GM19455 (cell line): Measurements from ENCODE around the gene RBP7.
"Not testable (repeated sequence)": the region's sequence is repeated elsewhere in the genome, so short reads cannot be mapped to it uniquely, and the experiment has no call there.

Experiments used
- ATAC-seq: cut with Tn5 transposase; IDR thresholded peaks from one replicate; pipeline ENCODE4 v1.9.1; 2021; ENCODE audit not compliant: unreplicated experiment

Gene RBP7

DNA sequence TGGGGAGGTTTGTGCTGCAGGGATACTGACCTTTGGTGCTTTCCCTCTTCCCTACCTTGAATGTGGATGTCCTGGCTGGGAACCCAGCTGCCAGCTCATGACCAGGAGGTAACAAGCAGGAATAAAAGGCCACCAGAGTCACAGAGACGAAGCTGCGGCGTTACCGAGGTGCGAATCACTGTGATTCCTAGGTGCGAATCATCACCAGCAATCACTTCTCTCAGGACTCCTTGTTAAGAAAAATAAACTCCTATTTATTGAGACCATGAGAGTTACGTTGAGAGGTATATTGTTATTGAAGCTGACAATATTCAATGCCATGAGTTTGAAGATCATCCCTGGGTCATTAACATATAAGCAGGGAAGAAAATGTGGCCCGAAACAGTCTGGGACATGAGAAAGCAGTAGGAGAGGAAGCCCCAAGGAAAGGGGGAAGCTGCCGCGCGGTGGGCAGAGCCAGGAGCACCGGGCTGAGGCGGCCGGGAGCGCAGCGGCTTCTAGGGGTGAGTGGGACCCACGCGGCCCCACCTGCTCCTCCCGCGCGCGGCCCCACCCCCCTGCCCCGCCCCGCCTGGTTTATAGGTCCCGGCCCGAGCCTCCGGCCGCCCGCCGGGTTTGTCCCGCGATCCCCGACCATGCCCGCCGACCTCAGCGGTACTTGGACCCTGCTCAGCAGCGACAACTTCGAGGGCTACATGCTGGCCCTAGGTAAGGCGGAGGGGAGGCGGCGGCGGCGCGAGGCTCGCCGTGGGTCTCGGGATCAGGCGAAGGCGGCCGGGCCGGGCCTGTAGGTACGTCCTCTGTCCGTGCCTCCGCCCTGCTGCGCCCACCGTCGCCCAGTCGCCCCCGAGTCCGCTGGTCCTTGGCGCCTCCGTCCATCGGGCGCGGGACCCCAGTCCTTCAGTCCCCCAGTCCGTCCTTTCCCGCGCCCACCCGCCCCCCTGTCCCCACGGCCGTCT is at the start of gene RBP7:
RBP7 (plus strand) TSS at position 605 of the 959 bp plus-strand sequence; CDS start at position 636, 31 bp downstream.
- ATAC-seq: no peak

GRCh38 chr1:9957726-9958125 is 39.3 kb upstream of the RBP7 start:
- ATAC-seq: no peak

- ATAC-seq: no peak
Measured at GRCh38 chr1:9960011-9960410, 37.0 kb upstream of the RBP7 start.

DNA sequence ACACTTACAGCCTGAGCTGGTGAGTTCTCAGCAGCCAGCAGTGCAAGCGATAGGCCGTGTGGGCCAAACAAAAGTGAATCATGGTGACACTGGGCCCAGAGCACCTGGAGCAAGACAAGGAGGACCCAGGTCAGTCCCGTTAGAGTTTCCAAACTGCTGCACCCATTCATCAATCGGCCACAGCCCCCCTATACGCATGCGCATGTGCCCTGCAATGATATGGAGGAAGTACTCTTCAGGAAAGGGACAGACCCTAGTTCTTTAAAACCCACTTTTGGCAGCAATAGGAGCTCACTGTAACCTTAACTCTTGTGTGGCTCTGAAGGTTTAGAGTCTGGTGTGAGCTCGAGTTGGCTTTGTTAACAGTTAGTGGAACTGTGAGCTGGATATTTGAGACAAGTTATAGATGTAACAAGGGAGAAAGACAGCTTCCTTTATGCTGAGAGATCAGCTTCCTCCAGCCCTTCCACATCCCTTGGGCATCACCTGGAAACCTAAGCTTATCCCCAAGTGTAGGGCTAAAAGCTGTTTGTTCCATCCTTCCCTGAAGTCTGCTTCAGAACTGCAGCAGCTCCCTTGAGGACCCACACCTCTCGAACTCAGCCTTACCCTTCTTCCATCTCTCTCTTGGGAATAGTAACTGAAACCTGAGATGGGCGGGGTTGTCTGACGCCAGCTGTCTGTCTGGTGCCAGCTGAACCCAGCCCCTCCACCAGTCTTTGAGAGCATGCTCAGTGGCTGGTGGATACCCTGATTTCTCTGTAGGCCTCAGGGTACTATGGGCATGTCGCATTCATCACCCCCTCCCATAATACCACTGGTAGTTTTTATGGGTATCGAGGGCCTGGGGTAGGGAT is 36.1 kb upstream of the RBP7 start:
- no peak for ATAC-seq

DNA sequence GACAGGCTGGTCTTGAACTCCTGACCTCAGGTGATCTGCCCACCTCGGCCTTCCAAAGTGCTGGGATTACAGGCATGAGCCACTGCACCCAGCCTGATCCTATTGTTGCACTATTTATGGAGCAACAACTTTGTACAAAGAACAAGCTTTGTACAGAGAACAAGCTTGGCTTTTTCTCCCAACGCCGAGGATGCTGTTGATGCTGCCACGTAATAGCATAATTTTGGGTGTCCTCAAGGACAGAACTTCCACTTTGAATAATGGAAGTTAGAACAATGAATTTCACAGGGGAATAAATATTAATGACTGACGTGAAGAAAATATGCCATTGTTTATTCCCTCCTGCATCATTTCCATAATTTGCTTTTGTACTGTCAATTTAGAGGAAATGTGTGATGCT is 12.8 kb upstream of the RBP7 start:
- ATAC-seq: no peak

DNA sequence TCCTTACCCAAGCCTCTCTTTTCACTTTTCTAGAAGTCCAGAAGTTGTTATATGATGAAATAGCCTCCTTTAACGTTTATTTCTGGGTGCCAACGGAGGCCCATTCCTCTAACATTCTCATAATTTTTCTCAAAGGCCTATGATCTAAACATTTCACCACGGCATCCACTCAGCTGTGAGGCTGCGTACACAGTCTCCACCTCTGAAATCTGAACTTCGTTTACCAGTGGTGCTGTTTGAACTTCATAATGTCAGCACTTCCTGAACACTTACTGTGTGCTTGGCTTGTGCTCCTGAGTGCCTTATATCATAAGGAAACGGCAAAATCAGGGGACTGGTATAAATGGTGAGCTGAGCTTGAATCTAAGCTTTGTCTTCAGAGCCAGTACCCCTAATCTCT is 12.0 kb upstream of the RBP7 start:
- ATAC-seq: no peak

- no peak for ATAC-seq
Measured at GRCh38 chr1:9989773-9990172, 7.3 kb upstream of the RBP7 start.

GRCh38 chr1:9990944-9991343 is 6.1 kb upstream of the RBP7 start:
- no peak for ATAC-seq

GRCh38 chr1:9992910-9993309 is 4.1 kb upstream of the RBP7 start:
- ATAC-seq: no peak

- ATAC-seq: no peak
Measured at GRCh38 chr1:9993561-9994075, 3.4 kb upstream of the RBP7 start.

DNA sequence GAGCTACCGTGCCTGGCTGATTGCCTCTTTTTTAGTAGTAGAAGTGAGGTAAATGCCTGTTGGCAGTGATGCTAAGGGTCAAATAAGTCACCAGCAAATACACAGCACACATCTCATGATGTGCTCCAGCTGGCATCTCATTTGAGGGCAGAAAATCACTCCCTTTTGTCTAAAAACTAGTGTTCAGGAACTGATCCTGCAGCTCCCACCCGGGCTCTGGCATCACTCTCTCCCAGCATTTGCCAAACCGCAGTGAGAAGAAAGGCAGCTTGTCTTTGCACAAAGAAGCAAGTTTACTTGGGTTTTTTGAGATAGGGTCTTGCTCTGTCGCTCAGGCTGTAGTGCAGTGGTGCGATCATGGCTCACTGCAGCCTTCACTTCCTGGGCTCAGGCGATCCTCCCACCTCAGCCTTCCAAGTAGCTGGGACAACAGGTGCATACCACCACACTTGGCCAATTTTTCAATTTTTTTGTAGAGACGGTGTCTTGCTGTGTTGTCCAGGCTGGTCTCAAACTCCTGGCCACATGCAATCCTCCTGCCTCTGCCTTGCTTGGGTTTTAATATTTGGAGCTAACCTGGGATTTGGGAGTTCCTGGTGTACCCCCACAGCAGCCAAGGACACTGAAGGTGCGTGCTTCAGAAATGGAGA is 4.1 kb downstream of the RBP7 start:
- ATAC-seq: no peak

DNA sequence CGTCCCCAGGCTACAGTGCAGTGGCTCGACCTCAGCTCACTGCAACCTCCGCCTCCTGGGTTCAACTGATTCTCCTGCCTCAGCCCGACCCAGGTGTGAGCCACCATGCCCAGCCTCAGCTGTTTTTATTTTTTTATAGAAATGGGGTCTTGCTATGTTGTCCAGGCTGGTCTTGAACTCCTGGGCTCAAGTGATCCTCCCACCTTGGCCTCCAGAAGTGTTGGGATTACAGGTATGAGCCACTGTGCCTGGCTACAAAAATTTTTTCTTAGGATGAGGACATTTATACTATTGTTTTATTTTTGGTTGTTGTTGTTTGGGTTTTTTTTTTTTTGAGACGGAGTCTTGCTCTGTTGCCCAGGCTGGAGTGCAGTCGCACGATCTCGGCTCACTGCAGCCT is 8.2 kb downstream of the RBP7 start:
- ATAC-seq: not testable (repeated sequence)

GRCh38 chr1:10007169-10007568 is 10.1 kb downstream of the RBP7 start:
- ATAC-seq: no peak

DNA sequence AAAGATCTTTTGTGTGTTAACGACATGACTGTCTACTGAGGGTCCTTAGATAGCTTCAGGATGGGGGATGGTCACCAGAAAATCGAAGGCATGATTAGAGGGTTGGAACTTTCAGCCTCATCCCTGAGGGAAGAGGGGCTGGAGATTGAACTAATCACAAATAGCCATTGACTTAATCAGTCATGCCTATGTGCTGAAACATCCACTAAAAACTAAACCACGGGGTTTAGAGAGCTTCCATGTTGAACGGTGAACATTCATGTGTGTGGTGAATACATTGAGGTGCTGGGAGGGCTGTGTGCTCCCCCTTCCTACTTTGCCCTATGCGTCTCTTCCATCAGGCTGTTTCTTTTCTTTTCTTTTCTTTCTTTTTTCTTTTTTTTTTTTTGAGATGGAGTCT is 17.0 kb downstream of the RBP7 start:
- ATAC-seq: no peak

DNA sequence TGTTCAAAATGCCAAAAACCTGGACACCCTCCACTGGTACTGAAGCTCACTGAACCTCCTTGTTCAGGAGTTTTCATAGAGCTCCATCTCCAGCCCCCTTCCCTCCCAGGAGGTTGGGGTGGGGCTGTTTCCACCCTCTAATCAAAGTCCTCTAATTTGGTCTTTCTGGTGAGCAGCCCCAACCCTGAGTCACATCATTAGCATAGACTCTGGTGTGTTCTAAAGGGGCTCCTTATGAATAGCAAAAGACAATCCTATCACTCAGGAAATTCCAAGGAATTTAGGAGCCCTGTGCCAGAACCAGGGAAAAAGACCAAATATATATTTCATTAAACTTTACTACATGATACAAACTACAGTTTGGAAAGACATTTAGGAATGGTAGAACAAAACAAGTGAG is 22.5 kb downstream of the RBP7 start:
- no peak for ATAC-seq

DNA sequence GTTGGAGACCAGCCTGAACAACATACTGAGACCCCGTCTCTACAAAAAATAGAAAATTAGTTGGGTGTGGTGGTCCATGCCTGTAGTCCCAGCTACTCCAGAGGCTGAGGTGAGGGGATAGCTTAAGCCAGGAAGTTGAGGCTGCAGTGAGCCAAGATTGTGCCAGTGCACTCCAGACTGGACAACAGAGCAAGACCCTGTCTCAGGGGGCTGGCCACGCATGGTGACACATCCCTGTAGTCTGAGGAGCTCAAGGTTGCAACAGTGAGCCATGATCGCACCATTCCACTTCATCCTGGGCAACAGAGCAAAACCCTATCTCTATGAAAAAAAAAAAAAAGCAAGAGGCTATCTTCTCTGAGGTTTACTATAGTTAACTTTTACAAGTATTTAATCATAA is 23.1 kb downstream of the RBP7 start:
- no peak for ATAC-seq

- not testable (repeated sequence) for ATAC-seq
Measured at GRCh38 chr1:10020678-10021077, 23.6 kb downstream of the RBP7 start.

DNA sequence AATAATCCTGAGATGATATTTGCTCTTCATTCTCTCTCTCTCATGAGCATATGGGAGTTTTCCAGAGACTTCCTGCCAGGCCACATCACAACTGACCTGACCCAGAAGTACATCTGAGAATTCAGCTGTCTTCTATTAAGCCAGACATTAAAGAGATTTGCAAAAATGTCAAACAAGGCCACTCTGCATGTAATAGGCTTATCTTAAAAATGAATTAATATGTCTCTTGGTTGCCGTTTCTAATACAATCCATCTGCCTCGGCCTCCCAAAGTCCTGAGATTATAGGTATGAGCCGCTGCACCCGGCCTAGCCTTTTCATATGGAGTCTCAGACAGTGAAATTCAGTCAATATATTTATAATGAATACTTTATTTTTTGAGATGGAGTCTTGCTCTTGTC is 25.0 kb downstream of the RBP7 start:
- ATAC-seq: not testable (repeated sequence)

GRCh38 chr1:10022656-10023055 is 25.6 kb downstream of the RBP7 start:
- ATAC-seq: no peak

GRCh38 chr1:10025354-10025753 is 28.3 kb downstream of the RBP7 start:
- no peak for ATAC-seq

- ATAC-seq: no peak
Measured at GRCh38 chr1:10027027-10027426, 30.0 kb downstream of the RBP7 start.
